ENCODE measurements around the gene RPTOR. TPM values are rescaled to one million over a fixed set of nuclear protein-coding genes. Genes with fewer than 3 reads are reported as not detected.

Gene RPTOR
- total RNA-seq, 3 donors from 2014 or later (not counting 1 experiment from before 2014, with no cell fraction given), result 49.2 to 63.6 (median 55.4) TPM

GRCh38 chr17:80868022-80868609 lies 323.5 kb downstream of the RPTOR start:
- Mint-ChIP-seq H3K27me3 (ENCODE audit: low read depth in 2 of 2) (no peaks in the 10 kb centered on the region), H3K9me3 (no peaks in the 10 kb centered on the region), H3K36me3 (no peaks in the 10 kb centered on the region), H3K4me1 (peaks cover 28 to 37% of the 10 kb centered on the region in 2 donors), H3K4me3 (no peak overlapping the region), H3K27ac (no peak overlapping the region)
- Histone ChIP-seq H3K4me1 (ENCODE audit: control insufficient read depth, insufficient read depth, low read length) (peaks cover 26% of the 10 kb centered on the region), H3K27ac (ENCODE audit: low read length) (no peak overlapping the region), H3K27me3 (ENCODE audit: control insufficient read depth, insufficient read depth, low read length) (no peaks in the 10 kb centered on the region), H3K36me3 (ENCODE audit: control insufficient read depth, insufficient read depth, low read length) (no peaks in the 10 kb centered on the region), H3K9me3 (ENCODE audit: control insufficient read depth, insufficient read depth, low read length) (no peaks in the 10 kb centered on the region), H3K4me3 (ENCODE audit: low read length) (no peak overlapping the region)
- no peak for TF ChIP-seq CTCF (IDR thresholded peaks at IDR 0.05)
- ATAC-seq, result no peak
- intact Hi-C loops (cut with micrococcal nuclease), result no loop called here
- DNase-seq, result no peak
- WGBS (ENCODE audit: insufficient coverage), result 91% methylated on average over 5 of the region's 5 CpGs

- no peak for TF ChIP-seq CTCF (IDR thresholded peaks at IDR 0.05)
- H3K4me3 ChIP-seq (ENCODE audit: low read length), result no peak overlapping the region
- ATAC-seq, result no peak
- no peaks in the 10 kb centered on the region for H3K9me3 ChIP-seq (ENCODE audit: control insufficient read depth, insufficient read depth, low read length)
- no peak overlapping the region for H3K27ac Mint-ChIP-seq
- no peaks in the 10 kb centered on the region for H3K27me3 Mint-ChIP-seq (ENCODE audit: low read depth in 2 of 2)
- H3K27ac ChIP-seq (ENCODE audit: low read length), result no peak overlapping the region
- no peaks in the 10 kb centered on the region for H3K36me3 Mint-ChIP-seq
- H3K4me1 Mint-ChIP-seq, result peaks cover 34 to 37% of the 10 kb centered on the region in 2 donors
- DNase-seq, result no peak
- WGBS (ENCODE audit: insufficient coverage), result 90% methylated on average over 7 of the region's 7 CpGs
- no peak overlapping the region for H3K4me3 Mint-ChIP-seq
- intact Hi-C loops (cut with micrococcal nuclease), result no loop called here
- no peaks in the 10 kb centered on the region for H3K27me3 ChIP-seq (ENCODE audit: control insufficient read depth, insufficient read depth, low read length)
- H3K36me3 ChIP-seq (ENCODE audit: control insufficient read depth, insufficient read depth, low read length), result no peaks in the 10 kb centered on the region
- H3K9me3 Mint-ChIP-seq, result no peaks in the 10 kb centered on the region
- peaks cover 26% of the 10 kb centered on the region for H3K4me1 ChIP-seq (ENCODE audit: control insufficient read depth, insufficient read depth, low read length)
Measured at GRCh38 chr17:80869481-80870145, 325.0 kb downstream of the RPTOR start.

GRCh38 chr17:80870401-80870800 lies 325.8 kb downstream of the RPTOR start:
- 29% methylated on average over 7 of the region's 8 CpGs for WGBS (ENCODE audit: insufficient coverage)
- ATAC-seq (peak; percentile 50 to 80 (median 72)), DNase-seq (peak in 1 of 2 donors; percentile 42)
- intact Hi-C loops (cut with micrococcal nuclease), result no loop called here
- Histone ChIP-seq H3K27ac (ENCODE audit: low read length) (no peak overlapping the region), H3K9me3 (ENCODE audit: control insufficient read depth, insufficient read depth, low read length) (no peaks in the 10 kb centered on the region), H3K36me3 (ENCODE audit: control insufficient read depth, insufficient read depth, low read length) (no peaks in the 10 kb centered on the region), H3K4me1 (ENCODE audit: control insufficient read depth, insufficient read depth, low read length) (peaks cover 26% of the 10 kb centered on the region), H3K27me3 (ENCODE audit: control insufficient read depth, insufficient read depth, low read length) (no peaks in the 10 kb centered on the region), H3K4me3 (ENCODE audit: low read length) (no peak overlapping the region)
- no peak for TF ChIP-seq CTCF (IDR thresholded peaks at IDR 0.05)
- Mint-ChIP-seq H3K27ac (peak overlapping the region in 1 of 2 donors; percentile 29), H3K36me3 (no peaks in the 10 kb centered on the region), H3K9me3 (no peaks in the 10 kb centered on the region), H3K27me3 (ENCODE audit: low read depth in 2 of 2) (no peaks in the 10 kb centered on the region), H3K4me3 (no peak overlapping the region), H3K4me1 (peaks cover 34 to 37% of the 10 kb centered on the region in 2 donors)
